GM13976 (cell line): ENCODE data around the gene CTSO.

Experiments used
- DNase-seq: peaks from one replicate; pipeline ENCODE4 v3.0.0; 2012; ENCODE audit warnings: low spot score
- CTCF ChIP-seq: IDR thresholded peaks from 2 replicates; pipeline ENCODE4 v1.5.1; 2012; ENCODE audit warnings: borderline replicate concordance, mild to moderate bottlenecking; ENCODE audit not compliant: insufficient read depth; ENCODE audit errors: extremely low read depth, missing control alignments, control extremely low read depth
- in situ Hi-C: fragments of 300-500 bp; cut with MboI; formaldehyde crosslinking; loops from one replicate; pipeline ENCODE4 v1.12.0; 2022; ENCODE audit warnings: low sequenced_read_pairs, mixed read lengths, inconsistent platforms; ENCODE audit not compliant: unreplicated experiment

The CTSO gene

GRCh38 chr4:155954939-155955338 is 1.3 kb upstream of the CTSO start:
- in situ Hi-C loops = no loop called here
- no peak for TF ChIP-seq CTCF
- DNase-seq = no peak

- no peak for DNase-seq
- in situ Hi-C loops = no loop called here
- TF ChIP-seq CTCF = no peak
Measured at GRCh38 chr4:155954118-155954685, 536 bp upstream of the CTSO start.

GRCh38 chr4:155952501-155952901 is 1.2 kb downstream of the CTSO start:
- in situ Hi-C loops = no loop called here
- no peak for DNase-seq
- TF ChIP-seq CTCF = no peak

DNA sequence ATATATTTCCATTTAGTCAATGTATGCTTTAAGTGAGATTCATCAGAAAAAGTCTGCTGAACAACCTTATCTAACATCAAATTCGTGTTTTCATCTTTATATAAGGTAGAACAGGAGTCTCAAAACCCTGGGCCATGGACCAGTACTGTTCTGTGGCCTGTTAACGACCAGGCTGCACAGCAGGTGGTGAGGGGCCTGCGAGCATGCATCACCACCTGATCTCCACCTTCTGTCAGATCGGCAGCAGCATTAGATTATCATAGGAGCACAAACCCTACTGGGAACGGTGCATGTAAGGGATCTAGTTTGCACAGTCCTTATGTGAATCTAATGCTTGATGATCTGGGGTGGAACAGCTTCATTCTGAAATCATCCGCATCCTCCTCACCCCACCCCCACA is 3.2 kb downstream of the CTSO start:
- no peak for DNase-seq
- TF ChIP-seq CTCF = no peak
- in situ Hi-C loops = no loop called here

DNA sequence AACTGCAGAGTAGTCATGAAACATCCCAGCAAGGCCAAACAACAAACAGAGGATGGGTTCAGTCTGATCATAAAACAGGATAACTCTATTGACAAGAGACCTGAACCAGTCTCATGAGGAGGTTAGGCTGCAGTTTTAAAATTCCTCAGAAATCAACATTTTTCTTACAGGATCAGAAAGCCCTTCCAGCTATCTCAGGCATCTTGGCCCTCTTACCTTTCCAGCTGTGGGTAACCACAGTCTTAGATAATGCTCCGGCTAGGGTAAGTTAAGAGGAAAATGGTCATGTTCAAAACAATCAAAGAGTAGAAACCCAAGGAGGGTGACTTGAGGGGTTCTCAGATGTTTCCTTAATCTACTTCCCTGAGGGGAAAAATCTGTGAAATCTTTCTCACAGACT is 5.1 kb downstream of the CTSO start:
- in situ Hi-C loops = no loop called here
- no peak for DNase-seq
- TF ChIP-seq CTCF = no peak

- DNase-seq = no peak
- TF ChIP-seq CTCF = no peak
- in situ Hi-C loops = no loop called here
Measured at GRCh38 chr4:155946486-155946885, 7.2 kb downstream of the CTSO start.

DNA sequence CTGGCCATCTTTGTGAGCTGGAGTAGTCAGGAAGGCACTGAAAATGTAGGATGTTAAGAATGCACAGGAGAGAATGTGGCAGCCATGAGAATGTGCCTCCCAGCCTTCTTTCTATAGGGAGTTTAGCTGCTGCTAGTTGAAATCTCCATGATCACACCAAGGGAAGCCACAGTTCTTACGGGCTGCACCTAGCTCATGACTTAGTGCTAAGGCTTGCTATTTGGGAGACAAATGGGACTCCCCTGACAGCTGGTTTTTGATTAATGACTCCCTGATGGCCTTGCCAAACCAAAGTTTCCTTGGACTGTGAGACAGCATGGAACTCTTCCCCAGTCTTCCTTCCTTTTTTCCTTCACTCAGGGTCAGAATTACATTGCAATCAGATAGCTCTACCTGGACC is 9.2 kb downstream of the CTSO start:
- in situ Hi-C loops = no loop called here
- TF ChIP-seq CTCF = no peak
- DNase-seq = no peak
